CD4-positive, alpha-beta memory T cell (primary cell): ENCODE results near the gene BLOC1S4. TPM values are rescaled to one million over a fixed set of nuclear protein-coding genes. Genes with fewer than 3 reads are reported as not detected.
"Not testable (repeated sequence)": the region's sequence is repeated elsewhere in the genome, so short reads cannot be mapped to it uniquely, and the experiment has no call there.

Experiments
- CTCF ChIA-PET: fragments of 350-600 bp; sonication (Branson Sonifier 250); formaldehyde crosslinking; loops from one replicate; lab custom pipeline; 2021; ENCODE audit warnings: inconsistent platforms; ENCODE audit not compliant: partially characterized antibody; lab: Charles Lee
- POLR2A ChIA-PET: fragments of 350-600 bp; sonication (Branson Sonifier 250); formaldehyde crosslinking; loops from one replicate; lab custom pipeline; 2021; ENCODE audit not compliant: partially characterized antibody; lab: Charles Lee
- DNase-seq, 5 donors: peaks; one replicate each; pipeline versions ENCODE4 v3.0.0 to v3.0.0-alpha.2; 2020 to 2022; ENCODE audit warnings: mixed read lengths in 1 of 5
- H3K27ac ChIP-seq: one replicate; pipeline ENCODE4 v1.7.0; 2013; ENCODE audit warnings: low read depth, low read length
- H3K27me3 ChIP-seq: 2 replicates; pipeline ENCODE4 v1.7.0; 2013; ENCODE audit warnings: mild to moderate bottlenecking, low read length, moderate library complexity; ENCODE audit not compliant: insufficient read depth
- H3K36me3 ChIP-seq: 2 replicates; pipeline ENCODE4 v1.7.0; 2013; ENCODE audit warnings: mild to moderate bottlenecking, low read length, moderate library complexity; ENCODE audit not compliant: insufficient read depth
- H3K4me1 ChIP-seq: 2 replicates; pipeline ENCODE4 v1.7.0; 2013; ENCODE audit warnings: mild to moderate bottlenecking, low read length, moderate library complexity; ENCODE audit not compliant: insufficient read depth
- H3K4me3 ChIP-seq, 2 donors: one replicate each; pipeline ENCODE4 v1.7.0; 2013; ENCODE audit warnings: low read length in 2 of 2, mild to moderate bottlenecking in 1 of 2
- H3K9me3 ChIP-seq, 2 donors: one replicate each; pipeline ENCODE4 v1.7.0; 2013; ENCODE audit warnings: low read length in 2 of 2, control low read depth in 1 of 2; ENCODE audit not compliant: control insufficient read depth in 1 of 2
- H3K27ac Mint-ChIP-seq, 7 donors: one replicate each; pipeline ENCODE4 v1.8.0; 2020 to 2021; ENCODE audit warnings: mixed read lengths in 7 of 7, mild to moderate bottlenecking in 6 of 7, inconsistent platforms in 3 of 7, moderate library complexity in 3 of 7
- H3K27me3 Mint-ChIP-seq, 2 donors: one replicate each; pipeline ENCODE4 v1.8.0; 2020 to 2021; ENCODE audit warnings: mixed read lengths in 2 of 2
- H3K36me3 Mint-ChIP-seq, 2 donors: one replicate each; pipeline ENCODE4 v1.8.0; 2020 to 2021; ENCODE audit warnings: mixed read lengths in 2 of 2, inconsistent platforms in 1 of 2, mild to moderate bottlenecking in 1 of 2
- H3K4me1 Mint-ChIP-seq, 4 donors: one replicate each; pipeline ENCODE4 v1.8.0; 2020 to 2021; ENCODE audit warnings: mixed read lengths in 4 of 4, mild to moderate bottlenecking in 1 of 4
- H3K4me3 Mint-ChIP-seq, 8 donors: one replicate each; pipeline ENCODE4 v1.8.0; 2020 to 2021; ENCODE audit warnings: mixed read lengths in 8 of 8, mild to moderate bottlenecking in 7 of 8, moderate library complexity in 6 of 8, inconsistent platforms in 3 of 8
- H3K9me3 Mint-ChIP-seq, 8 donors: one replicate each; pipeline ENCODE4 v1.8.0; 2020 to 2021; ENCODE audit warnings: mixed read lengths in 8 of 8, mild to moderate bottlenecking in 5 of 8, inconsistent platforms in 3 of 8, moderate library complexity in 1 of 8
- intact Hi-C: fragments of 100-400 bp; cut with micrococcal nuclease; formaldehyde crosslinking; loops from one replicate; pipeline ENCODE4 v1.15.1; 2023
- polyA plus RNA-seq, 2 donors: library from polyadenylated mRNA; unstranded; fragments of 300-500 nt; fragmentation: Illumina TruSeq; gene quantifications; one replicate each; pipeline ENCODE4 v1.2.3, GENCODE V29; 2021
- total RNA-seq, 2 experiments: library from RNA; stranded (reverse); gene quantifications; one replicate each; pipeline ENCODE4 v1.2.3, GENCODE V29; 2021

BLOC1S4 gene
- total and polyA plus RNA-seq, 4 experiments from 2014 or later, result 35.3 to 76.2 (median 55.2) TPM

- Histone ChIP-seq H3K27ac (peak overlapping the region; percentile 45), H3K27me3 (no peaks in the 10 kb centered on the region), H3K36me3 (no peaks in the 10 kb centered on the region), H3K9me3 (no peaks in the 10 kb centered on the region), H3K4me1 (peaks cover 12% of the 10 kb centered on the region), H3K4me3 (peak overlapping the region; percentile 3 to 39)
- H3K27me3 Mint-ChIP-seq, result no peaks in the 10 kb centered on the region
- POLR2A ChIA-PET, result interaction anchor here (1.1 kb wide), 1 partner anchor 107 kb away, joined by 3 read pairs; no protein-coding TSS in a partner anchor
- no peaks in the 10 kb centered on the region for H3K9me3 Mint-ChIP-seq
- intact Hi-C loops, result no loop called here
- H3K4me3 Mint-ChIP-seq, result peak overlapping the region; percentile 40 to 92 (median 82)
- no peaks in the 10 kb centered on the region for H3K36me3 Mint-ChIP-seq
- H3K4me1 Mint-ChIP-seq, result peaks cover 7 to 17% (median 11%) of the 10 kb centered on the region in 4 donors
- peak overlapping the region; percentile 22 to 95 (median 84) for H3K27ac Mint-ChIP-seq
- CTCF ChIA-PET, result interaction anchor here (1.8 kb wide), 1 partner anchor 122 kb away, joined by 8 read pairs; no protein-coding TSS in a partner anchor
- peak in 1 of 5 donors; percentile 12 for DNase-seq
These were observed 35.9 kb downstream of the BLOC1S4 start for GRCh38 chr4:6751611-6752485.

GRCh38 chr4:6752486-6752829 lies 36.5 kb downstream of the BLOC1S4 start:
- H3K27ac ChIP-seq, result no peak overlapping the region
- H3K4me3 Mint-ChIP-seq, result peak overlapping the region in 2 of 8 donors; percentile 16 to 35

GRCh38 chr4:6753103-6753560 lies 37.2 kb downstream of the BLOC1S4 start:
- Histone ChIP-seq H3K4me1 (peaks cover 12% of the 10 kb centered on the region), H3K9me3 (no peaks in the 10 kb centered on the region), H3K4me3 (no peak overlapping the region), H3K27me3 (no peaks in the 10 kb centered on the region), H3K36me3 (no peaks in the 10 kb centered on the region), H3K27ac (no peak overlapping the region)
- no peaks in the 10 kb centered on the region for H3K27me3 Mint-ChIP-seq
- intact Hi-C loops, result no loop called here
- ChIA-PET POLR2A (no interaction called here), CTCF (no interaction called here)
- no peaks in the 10 kb centered on the region for H3K9me3 Mint-ChIP-seq
- H3K4me1 Mint-ChIP-seq, result peaks cover 7 to 17% (median 11%) of the 10 kb centered on the region in 4 donors
- DNase-seq, result no peak
- no peak overlapping the region for H3K4me3 Mint-ChIP-seq
- H3K27ac Mint-ChIP-seq, result no peak overlapping the region
- H3K36me3 Mint-ChIP-seq, result no peaks in the 10 kb centered on the region

More at GRCh38 chr4:6752486-6752829, 36.5 kb downstream of the BLOC1S4 start:
- DNase-seq, result no peak
- H3K27ac Mint-ChIP-seq, result peak overlapping the region in 2 of 7 donors; percentile 5 to 83
- H3K9me3 ChIP-seq, result no peaks in the 10 kb centered on the region
- no peaks in the 10 kb centered on the region for H3K36me3 Mint-ChIP-seq
- no peak overlapping the region for H3K4me3 ChIP-seq
- no peaks in the 10 kb centered on the region for H3K9me3 Mint-ChIP-seq
- H3K4me1 Mint-ChIP-seq, result peaks cover 7 to 17% (median 11%) of the 10 kb centered on the region in 4 donors
- ChIA-PET CTCF (interaction anchor here (1.8 kb wide), 1 partner anchor 121 kb away, joined by 8 read pairs; no protein-coding TSS in a partner anchor), POLR2A (no interaction called here)
- H3K36me3 ChIP-seq, result no peaks in the 10 kb centered on the region
- intact Hi-C loops, result no loop called here
- peaks cover 12% of the 10 kb centered on the region for H3K4me1 ChIP-seq
- no peaks in the 10 kb centered on the region for H3K27me3 Mint-ChIP-seq
- H3K27me3 ChIP-seq, result no peaks in the 10 kb centered on the region

GRCh38 chr4:6753891-6754290 lies 37.9 kb downstream of the BLOC1S4 start:
- Histone ChIP-seq H3K27ac (no peak overlapping the region), H3K27me3 (no peaks in the 10 kb centered on the region), H3K4me1 (peaks cover 12% of the 10 kb centered on the region), H3K4me3 (no peak overlapping the region), H3K36me3 (no peaks in the 10 kb centered on the region), H3K9me3 (no peaks in the 10 kb centered on the region)
- ChIA-PET POLR2A (no interaction called here), CTCF (no interaction called here)
- Mint-ChIP-seq H3K27ac (no peak overlapping the region), H3K4me3 (no peak overlapping the region), H3K4me1 (peaks cover 7 to 17% (median 11%) of the 10 kb centered on the region in 4 donors), H3K27me3 (no peaks in the 10 kb centered on the region), H3K36me3 (no peaks in the 10 kb centered on the region), H3K9me3 (no peaks in the 10 kb centered on the region)
- no peak for DNase-seq
- intact Hi-C loops, result no loop called here

GRCh38 chr4:6754481-6755087 lies 38.6 kb downstream of the BLOC1S4 start:
- ChIA-PET CTCF (no interaction called here), POLR2A (no interaction called here)
- Histone ChIP-seq H3K27me3 (no peaks in the 10 kb centered on the region), H3K4me1 (peaks cover 12% of the 10 kb centered on the region), H3K4me3 (no peak overlapping the region), H3K9me3 (no peaks in the 10 kb centered on the region), H3K27ac (no peak overlapping the region), H3K36me3 (no peaks in the 10 kb centered on the region)
- H3K4me1 Mint-ChIP-seq, result peaks cover 7 to 17% (median 11%) of the 10 kb centered on the region in 4 donors
- H3K9me3 Mint-ChIP-seq, result no peaks in the 10 kb centered on the region
- intact Hi-C loops, result no loop called here
- DNase-seq, result no peak
- H3K27ac Mint-ChIP-seq, result no peak overlapping the region
- no peak overlapping the region for H3K4me3 Mint-ChIP-seq
- no peaks in the 10 kb centered on the region for H3K36me3 Mint-ChIP-seq
- H3K27me3 Mint-ChIP-seq, result no peaks in the 10 kb centered on the region

- Mint-ChIP-seq H3K4me1 (peaks cover 7 to 17% (median 11%) of the 10 kb centered on the region in 4 donors), H3K27ac (no peak overlapping the region), H3K9me3 (no peaks in the 10 kb centered on the region), H3K36me3 (no peaks in the 10 kb centered on the region), H3K27me3 (no peaks in the 10 kb centered on the region), H3K4me3 (no peak overlapping the region)
- no peak for DNase-seq
- intact Hi-C loops, result no loop called here
- POLR2A ChIA-PET, result no interaction called here
- Histone ChIP-seq H3K36me3 (no peaks in the 10 kb centered on the region), H3K9me3 (no peaks in the 10 kb centered on the region), H3K27me3 (no peaks in the 10 kb centered on the region), H3K27ac (no peak overlapping the region), H3K4me1 (peaks cover 12% of the 10 kb centered on the region), H3K4me3 (no peak overlapping the region)
- CTCF ChIA-PET, result interaction anchor here (0.6 kb wide), 1 partner anchor 257 kb away, joined by 3 read pairs; no protein-coding TSS in a partner anchor
These were observed 39.2 kb downstream of the BLOC1S4 start for GRCh38 chr4:6755088-6755753.

GRCh38 chr4:6756345-6756744 lies 40.4 kb downstream of the BLOC1S4 start:
- intact Hi-C loops, H3K27me3 ChIP-seq, H3K27me3 Mint-ChIP-seq, H3K36me3 ChIP-seq, H3K4me3 Mint-ChIP-seq, H3K36me3 Mint-ChIP-seq, H3K9me3 Mint-ChIP-seq, H3K9me3 ChIP-seq, POLR2A ChIA-PET, H3K4me1 ChIP-seq, DNase-seq, CTCF ChIA-PET, H3K4me3 ChIP-seq, H3K27ac Mint-ChIP-seq, H3K27ac ChIP-seq: not testable (repeated sequence)
- peaks cover 5 to 12% (median 7%) of the 10 kb centered on the region in 4 donors for H3K4me1 Mint-ChIP-seq
